ENCODE data around the gene SERPINE1.
A peak's percentile ranks its signal among the peaks of the same experiment; 100 is the strongest.

SERPINE1 gene

DNA sequence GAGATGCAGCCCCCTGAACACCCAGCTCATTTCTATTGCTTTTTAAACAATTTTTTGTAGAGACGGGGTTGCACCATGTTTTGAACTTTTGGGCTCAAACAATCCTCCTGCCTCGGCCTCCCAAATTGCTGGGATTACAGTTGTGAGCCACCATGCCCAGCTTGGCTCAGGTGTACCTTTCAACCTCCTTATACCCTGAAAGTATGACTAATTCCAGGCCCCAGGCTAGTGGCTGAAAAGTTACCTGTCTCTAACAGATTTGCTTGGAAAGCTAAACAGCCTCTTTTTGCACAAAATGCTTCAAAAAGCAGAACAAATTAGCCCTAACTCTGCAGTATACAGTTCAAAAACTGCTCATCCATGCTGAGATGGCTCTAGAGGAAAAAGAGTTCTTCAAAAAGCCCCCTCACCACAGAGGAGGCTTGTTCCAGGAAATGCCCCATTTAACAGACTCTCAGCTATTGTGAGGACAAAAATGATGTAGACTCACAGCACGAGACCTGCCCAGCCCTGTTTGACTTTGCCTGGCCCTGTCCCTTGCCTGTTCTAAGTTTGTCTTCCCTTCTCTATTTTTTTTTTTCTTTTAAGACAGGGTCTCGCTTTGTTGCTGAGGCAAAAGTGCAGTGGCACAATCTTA, 14.0 kb downstream of the SERPINE1 start:
- Histone ChIP-seq H3K4me3 (ENCODE audit: low read depth, low read length) (no peak overlapping the region), H3K27ac (ENCODE audit: extremely low read depth, low read depth, low read length) (no peak overlapping the region), H3K36me3 (ENCODE audit: control insufficient read depth in 2 of 2, insufficient read depth in 1 of 2, low read length in 2 of 2) (no peaks in the 10 kb centered on the region), H3K4me1 (ENCODE audit: control insufficient read depth, insufficient read depth, low read length) (0 out of 2 replicates have a peak, but pooled peaks cover 2% of the 10 kb centered on the region), H3K9me3 (ENCODE audit: control insufficient read depth, insufficient read depth, low read depth, low read length) (no peaks in the 10 kb centered on the region)
- POLR2A ChIA-PET: interaction anchor here (1.0 to 1.1 kb wide), 2 partner anchors 14 to 23 kb away, joined by 3 read pairs; partner anchors contain the start of gene SERPINE1
- no peak for TF ChIP-seq CTCF (tag by site-specific recombination; IDR thresholded peaks at IDR 0.05)
- TF ChIP-seq ZNF777 (tag by site-specific recombination; IDR thresholded peaks at IDR 0.05; ENCODE audit: borderline replicate concordance): no peak
- TF ChIP-seq ZNF521 (tag by site-specific recombination; IDR thresholded peaks at IDR 0.05): no peak
- no peak for TF ChIP-seq KLF10 (tag by site-specific recombination; IDR thresholded peaks at IDR 0.05)
- no peak for TF ChIP-seq ZNF239 (tag by site-specific recombination; IDR thresholded peaks at IDR 0.05)
- CTCF ChIA-PET: interaction anchor here (0.6 to 6.4 kb wide), 10 partner anchors 8 to 738 kb away, joined by 3 to 131 read pairs (median 4); no protein-coding TSS in a partner anchor

GRCh38 chr7:101151908-101152651, 25.2 kb downstream of the SERPINE1 start:
- CTCF ChIA-PET: interaction anchor here (0.6 to 8.6 kb wide), 7 partner anchors 8 to 215 kb away, joined by 3 to 84 read pairs (median 5); partner anchors contain the start of gene VGF

GRCh38 chr7:101153969-101154692, 27.2 kb downstream of the SERPINE1 start, which contains the start of gene AP1S1:
Gene AP1S1, plus strand, starts transcription at chr7:101154476. Its CDS starts 39 bp downstream, at chr7:101154515.
- CTCF ChIA-PET: interaction anchor here (0.7 to 8.6 kb wide), 3 partner anchors 10 to 124 kb away, joined by 3 to 84 read pairs (median 6); no protein-coding TSS in a partner anchor
- Histone ChIP-seq H3K4me1 (ENCODE audit: control insufficient read depth, insufficient read depth, low read length) (peaks cover 5% of the 10 kb centered on the region; the same call in 1 of the 2 replicates), H3K4me3 (ENCODE audit: low read depth, low read length) (peak within 1 kb of the TSS; percentile 80), H3K9me3 (ENCODE audit: control insufficient read depth, insufficient read depth, low read depth, low read length) (no peaks in the 10 kb centered on the region), H3K27ac (ENCODE audit: extremely low read depth, low read depth, low read length) (peak within 1 kb of the TSS; percentile 41; the same call in 1 of the 2 replicates), H3K36me3 (ENCODE audit: control insufficient read depth in 2 of 2, insufficient read depth in 1 of 2, low read length in 2 of 2) (peaks cover 0 to 13% of the 10 kb centered on the region in 2 experiments; a peak in 1 of 3 replicates)
- POLR2A ChIA-PET: no interaction called here
- no peak for TF ChIP-seq HOXC10 (CRISPR knock-in tag; IDR thresholded peaks at IDR 0.05)
- TF ChIP-seq PRDM1 (tag by site-specific recombination; IDR thresholded peaks at IDR 0.05): peak; percentile 94
- TF ChIP-seq KLF8 (tag by site-specific recombination; IDR thresholded peaks at IDR 0.05): peak; percentile 89
- TF ChIP-seq, protein P1, sequence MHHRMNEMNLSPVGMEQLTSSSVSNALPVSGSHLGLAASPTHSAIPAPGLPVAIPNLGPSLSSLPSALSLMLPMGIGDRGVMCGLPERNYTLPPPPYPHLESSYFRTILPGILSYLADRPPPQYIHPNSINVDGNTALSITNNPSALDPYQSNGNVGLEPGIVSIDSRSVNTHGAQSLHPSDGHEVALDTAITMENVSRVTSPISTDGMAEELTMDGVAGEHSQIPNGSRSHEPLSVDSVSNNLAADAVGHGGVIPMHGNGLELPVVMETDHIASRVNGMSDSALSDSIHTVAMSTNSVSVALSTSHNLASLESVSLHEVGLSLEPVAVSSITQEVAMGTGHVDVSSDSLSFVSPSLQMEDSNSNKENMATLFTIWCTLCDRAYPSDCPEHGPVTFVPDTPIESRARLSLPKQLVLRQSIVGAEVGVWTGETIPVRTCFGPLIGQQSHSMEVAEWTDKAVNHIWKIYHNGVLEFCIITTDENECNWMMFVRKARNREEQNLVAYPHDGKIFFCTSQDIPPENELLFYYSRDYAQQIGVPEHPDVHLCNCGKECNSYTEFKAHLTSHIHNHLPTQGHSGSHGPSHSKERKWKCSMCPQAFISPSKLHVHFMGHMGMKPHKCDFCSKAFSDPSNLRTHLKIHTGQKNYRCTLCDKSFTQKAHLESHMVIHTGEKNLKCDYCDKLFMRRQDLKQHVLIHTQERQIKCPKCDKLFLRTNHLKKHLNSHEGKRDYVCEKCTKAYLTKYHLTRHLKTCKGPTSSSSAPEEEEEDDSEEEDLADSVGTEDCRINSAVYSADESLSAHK (tag by site-specific recombination; IDR thresholded peaks at IDR 0.05): peak; percentile 78
- TF ChIP-seq ZFHX2 (tag by site-specific recombination; conservative IDR thresholded peaks at IDR 0.05): peak; percentile 96
- TF ChIP-seq, protein P2, sequence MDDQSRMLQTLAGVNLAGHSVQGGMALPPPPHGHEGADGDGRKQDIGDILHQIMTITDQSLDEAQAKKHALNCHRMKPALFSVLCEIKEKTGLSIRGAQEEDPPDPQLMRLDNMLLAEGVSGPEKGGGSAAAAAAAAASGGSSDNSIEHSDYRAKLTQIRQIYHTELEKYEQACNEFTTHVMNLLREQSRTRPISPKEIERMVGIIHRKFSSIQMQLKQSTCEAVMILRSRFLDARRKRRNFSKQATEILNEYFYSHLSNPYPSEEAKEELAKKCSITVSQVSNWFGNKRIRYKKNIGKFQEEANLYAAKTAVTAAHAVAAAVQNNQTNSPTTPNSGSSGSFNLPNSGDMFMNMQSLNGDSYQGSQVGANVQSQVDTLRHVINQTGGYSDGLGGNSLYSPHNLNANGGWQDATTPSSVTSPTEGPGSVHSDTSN (CRISPR knock-in tag; IDR thresholded peaks at IDR 0.05): no peak
- no peak for TF ChIP-seq ZNF639 (tag by site-specific recombination; IDR thresholded peaks at IDR 0.05)
- TF ChIP-seq ZSCAN30 (tag by site-specific recombination; IDR thresholded peaks at IDR 0.05): 0 out of 2 replicates have a peak, but pooled peaks have one; percentile 14

More at GRCh38 chr7:101151908-101152651, 25.2 kb downstream of the SERPINE1 start:
- Histone ChIP-seq H3K4me3 (ENCODE audit: low read depth, low read length) (no peak overlapping the region), H3K27ac (ENCODE audit: extremely low read depth, low read depth, low read length) (no peak overlapping the region), H3K36me3 (ENCODE audit: control insufficient read depth in 2 of 2, insufficient read depth in 1 of 2, low read length in 2 of 2) (peaks cover 0 to 3% of the 10 kb centered on the region in 2 experiments; a peak in 1 of 3 replicates), H3K4me1 (ENCODE audit: control insufficient read depth, insufficient read depth, low read length) (peaks cover 5% of the 10 kb centered on the region; the same call in 1 of the 2 replicates), H3K9me3 (ENCODE audit: control insufficient read depth, insufficient read depth, low read depth, low read length) (no peaks in the 10 kb centered on the region)
- POLR2A ChIA-PET: no interaction called here
- TF ChIP-seq ZNF23 (tag by site-specific recombination; IDR thresholded peaks at IDR 0.05; ENCODE audit: borderline replicate concordance) (no peak), ZNF488 (tag by site-specific recombination; IDR thresholded peaks at IDR 0.05) (no peak), ZNF791 (tag by site-specific recombination; IDR thresholded peaks at IDR 0.05) (no peak), ZNF404 (tag by site-specific recombination; IDR thresholded peaks at IDR 0.05) (no peak), MZF1 (tag by site-specific recombination; IDR thresholded peaks at IDR 0.05; ENCODE audit: borderline replicate concordance) (peak; percentile 49; the same call in 1 of the 2 replicates), ZNF473 (tag by site-specific recombination; IDR thresholded peaks at IDR 0.05) (no peak)

Measured in HEK293 (cell line).